ENCODE results near the gene HPN.

- TF ChIP-seq CTCF (IDR thresholded peaks at IDR 0.05) = no peak
- TF ChIP-seq EZH2phosphoT487 (IDR thresholded peaks at IDR 0.05) = no peak
Observed at GRCh38 chr19:35080613-35081170, 39.2 kb downstream of the HPN start.

Measured in neural progenitor cell (in vitro differentiated cells).